Cardiac fibroblast (primary cell): ENCODE data around the gene PTPRN2.
"Not testable (repeated sequence)": the region's sequence is repeated elsewhere in the genome, so short reads cannot be mapped to it uniquely, and the experiment has no call there.

Experiments used
- DNase-seq, 2 donors: peaks; one replicate each; pipeline versions ENCODE4 v3.0.0 to v3.0.0-alpha.2; 2010; ENCODE audit warnings: low read depth in 2 of 2
- H3K4me3 ChIP-seq, 2 donors: replicated peaks in 1 of 2; 1 replicate in 1 of 2; 2 replicates in 1 of 2; pipeline ENCODE4 v1.5.1; 2011; ENCODE audit warnings: low read depth in 2 of 2, low read length in 2 of 2, mild to moderate bottlenecking in 2 of 2, moderate library complexity in 1 of 2
- TF ChIP-seq, protein P1 (sequence below): IDR thresholded peaks from one replicate; pipeline ENCODE4 v1.5.1; 2011; ENCODE audit warnings: low read depth, mild to moderate bottlenecking, low read length, inconsistent platforms

Gene PTPRN2

DNA sequence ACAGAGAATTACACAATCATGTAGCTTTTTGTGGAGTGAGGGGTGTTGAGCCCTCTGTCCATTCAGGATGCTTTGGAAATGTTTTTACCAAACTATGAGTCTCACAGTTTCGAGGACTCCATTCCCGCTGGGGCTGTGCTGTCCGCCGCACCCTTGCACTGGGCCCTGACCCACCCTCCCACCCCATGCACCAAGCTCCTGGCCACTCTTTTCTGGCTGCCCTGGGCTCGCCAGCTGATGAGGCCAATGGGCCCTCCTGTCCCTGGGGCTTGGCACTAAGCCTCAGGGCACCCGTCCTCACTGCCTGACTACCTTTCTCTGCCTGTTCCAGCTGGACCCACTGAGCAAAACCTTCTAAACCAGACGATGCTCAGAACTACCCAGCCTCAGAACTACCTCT is 332.1 kb downstream of the PTPRN2 start:
- DNase-seq: no peak
- TF ChIP-seq, protein P1, sequence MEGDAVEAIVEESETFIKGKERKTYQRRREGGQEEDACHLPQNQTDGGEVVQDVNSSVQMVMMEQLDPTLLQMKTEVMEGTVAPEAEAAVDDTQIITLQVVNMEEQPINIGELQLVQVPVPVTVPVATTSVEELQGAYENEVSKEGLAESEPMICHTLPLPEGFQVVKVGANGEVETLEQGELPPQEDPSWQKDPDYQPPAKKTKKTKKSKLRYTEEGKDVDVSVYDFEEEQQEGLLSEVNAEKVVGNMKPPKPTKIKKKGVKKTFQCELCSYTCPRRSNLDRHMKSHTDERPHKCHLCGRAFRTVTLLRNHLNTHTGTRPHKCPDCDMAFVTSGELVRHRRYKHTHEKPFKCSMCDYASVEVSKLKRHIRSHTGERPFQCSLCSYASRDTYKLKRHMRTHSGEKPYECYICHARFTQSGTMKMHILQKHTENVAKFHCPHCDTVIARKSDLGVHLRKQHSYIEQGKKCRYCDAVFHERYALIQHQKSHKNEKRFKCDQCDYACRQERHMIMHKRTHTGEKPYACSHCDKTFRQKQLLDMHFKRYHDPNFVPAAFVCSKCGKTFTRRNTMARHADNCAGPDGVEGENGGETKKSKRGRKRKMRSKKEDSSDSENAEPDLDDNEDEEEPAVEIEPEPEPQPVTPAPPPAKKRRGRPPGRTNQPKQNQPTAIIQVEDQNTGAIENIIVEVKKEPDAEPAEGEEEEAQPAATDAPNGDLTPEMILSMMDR: no peak
- H3K4me3 ChIP-seq: no peak overlapping the region

DNA sequence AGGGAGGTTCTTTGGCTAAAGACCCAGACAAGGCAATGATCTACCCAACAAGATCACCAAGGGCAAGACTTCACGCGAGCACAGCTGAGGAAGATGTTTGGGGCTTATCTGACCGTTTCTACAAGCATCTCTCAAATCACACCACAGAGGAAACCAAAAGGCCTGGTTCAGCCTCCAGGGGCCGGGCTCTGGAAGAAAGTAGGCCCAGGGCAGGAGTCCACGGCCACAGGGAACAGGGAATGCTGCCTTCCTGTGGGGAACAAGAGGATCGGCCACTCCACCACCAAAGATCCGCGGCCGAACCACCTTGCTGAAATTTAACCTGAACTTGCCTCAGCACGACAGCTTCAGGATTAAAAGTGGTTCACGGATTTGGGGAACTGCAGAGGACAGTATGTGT is 332.5 kb downstream of the PTPRN2 start:
- no peak for DNase-seq
- H3K4me3 ChIP-seq: no peak overlapping the region
- TF ChIP-seq, protein P1: no peak

DNA sequence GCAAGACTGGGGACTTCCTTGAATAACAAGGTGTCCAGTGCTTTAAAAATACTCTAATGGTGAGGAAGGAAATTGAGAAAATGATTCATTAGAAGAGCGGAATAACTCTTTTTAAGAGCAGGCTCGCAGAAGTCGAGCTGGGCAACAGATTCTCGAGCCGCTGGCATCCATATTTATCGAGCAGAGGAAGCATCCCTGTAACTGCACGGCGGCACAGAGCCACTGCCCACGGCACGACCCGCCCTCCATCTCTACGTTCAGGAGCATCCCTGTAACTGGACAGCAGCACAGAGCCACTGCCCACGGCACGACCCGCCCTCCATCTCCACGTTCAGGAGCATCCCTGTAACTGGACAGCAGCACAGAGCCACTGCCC is 334.0 kb downstream of the PTPRN2 start:
- DNase-seq, H3K4me3 ChIP-seq: not testable (repeated sequence)

DNA sequence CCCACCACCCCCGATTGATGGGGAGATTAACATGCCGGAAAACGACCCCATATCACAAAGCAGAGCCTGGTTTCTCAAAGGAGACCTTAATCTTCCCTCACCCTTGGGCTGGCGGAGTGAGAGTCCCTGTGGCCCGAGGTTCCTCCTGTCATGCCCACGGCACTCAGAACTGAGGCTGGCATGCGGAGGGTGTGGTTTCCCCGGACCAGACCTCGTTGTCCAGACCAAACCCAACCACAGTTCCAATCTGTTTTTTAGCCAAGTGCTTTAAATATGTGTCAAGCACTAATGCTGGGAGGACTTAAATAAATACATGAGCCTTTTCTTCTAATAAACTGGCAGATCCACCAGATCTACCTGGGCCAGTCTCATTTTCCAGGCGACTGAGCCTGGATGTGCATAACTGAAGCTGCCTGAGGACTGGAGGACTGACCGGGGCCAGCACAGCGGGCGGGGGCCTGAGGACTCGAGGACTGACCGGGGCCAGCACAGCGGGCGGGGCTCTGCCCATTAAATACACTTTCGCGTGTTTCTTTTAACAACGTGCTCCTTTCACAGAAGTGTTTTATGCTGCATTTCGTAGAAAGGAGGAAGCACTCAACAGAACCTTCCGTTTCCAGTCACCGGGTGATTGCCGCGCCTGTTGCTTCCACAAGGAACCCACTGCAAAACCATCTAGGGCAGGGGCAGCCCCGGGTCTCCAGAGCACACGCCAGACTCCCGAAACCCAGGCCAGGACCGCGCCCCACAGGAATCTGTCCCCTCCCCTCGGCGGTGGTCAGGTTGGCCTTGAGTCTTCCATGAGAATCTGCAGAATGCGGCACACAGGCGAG is 334.6 kb downstream of the PTPRN2 start:
- TF ChIP-seq, protein P1: no peak
- H3K4me3 ChIP-seq: no peak overlapping the region
- DNase-seq: no peak

DNA sequence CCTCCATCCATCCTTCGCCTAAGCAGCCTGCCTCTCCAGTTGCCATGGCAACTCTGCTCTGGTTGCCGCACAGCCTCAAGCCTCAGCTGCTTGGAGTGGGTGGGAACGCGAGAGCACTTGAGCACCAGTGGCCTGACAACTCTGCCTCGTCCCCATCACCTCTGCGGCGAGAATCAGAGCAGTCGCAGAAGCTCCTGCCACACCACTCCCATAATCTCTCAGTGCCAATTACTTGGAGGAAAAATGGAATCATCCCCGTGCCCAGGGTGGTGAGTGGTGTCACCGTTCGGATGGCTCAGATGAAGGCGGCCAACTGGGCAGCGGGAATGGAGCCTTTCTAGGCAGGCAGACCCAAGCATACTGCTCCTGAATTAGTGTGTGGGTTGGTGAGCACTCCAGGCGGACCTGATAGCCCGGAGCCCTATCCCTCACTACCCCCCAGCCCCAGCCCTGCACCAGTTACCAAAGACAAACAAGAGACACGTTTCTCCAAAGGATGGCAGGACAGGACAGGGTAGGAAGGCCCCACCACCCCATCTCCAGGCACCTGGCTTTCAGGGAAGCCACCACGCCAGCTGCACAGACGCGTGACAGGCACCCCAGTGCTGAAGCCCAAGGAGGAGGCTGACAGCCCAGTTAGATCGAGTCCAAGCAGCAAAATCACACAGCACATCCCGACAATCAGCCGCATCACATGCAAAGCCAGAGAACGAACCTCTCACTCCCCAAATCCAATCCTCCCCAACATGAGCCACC is 335.4 kb downstream of the PTPRN2 start:
- DNase-seq: no peak
- no peak overlapping the region for H3K4me3 ChIP-seq
- TF ChIP-seq, protein P1: no peak

DNA sequence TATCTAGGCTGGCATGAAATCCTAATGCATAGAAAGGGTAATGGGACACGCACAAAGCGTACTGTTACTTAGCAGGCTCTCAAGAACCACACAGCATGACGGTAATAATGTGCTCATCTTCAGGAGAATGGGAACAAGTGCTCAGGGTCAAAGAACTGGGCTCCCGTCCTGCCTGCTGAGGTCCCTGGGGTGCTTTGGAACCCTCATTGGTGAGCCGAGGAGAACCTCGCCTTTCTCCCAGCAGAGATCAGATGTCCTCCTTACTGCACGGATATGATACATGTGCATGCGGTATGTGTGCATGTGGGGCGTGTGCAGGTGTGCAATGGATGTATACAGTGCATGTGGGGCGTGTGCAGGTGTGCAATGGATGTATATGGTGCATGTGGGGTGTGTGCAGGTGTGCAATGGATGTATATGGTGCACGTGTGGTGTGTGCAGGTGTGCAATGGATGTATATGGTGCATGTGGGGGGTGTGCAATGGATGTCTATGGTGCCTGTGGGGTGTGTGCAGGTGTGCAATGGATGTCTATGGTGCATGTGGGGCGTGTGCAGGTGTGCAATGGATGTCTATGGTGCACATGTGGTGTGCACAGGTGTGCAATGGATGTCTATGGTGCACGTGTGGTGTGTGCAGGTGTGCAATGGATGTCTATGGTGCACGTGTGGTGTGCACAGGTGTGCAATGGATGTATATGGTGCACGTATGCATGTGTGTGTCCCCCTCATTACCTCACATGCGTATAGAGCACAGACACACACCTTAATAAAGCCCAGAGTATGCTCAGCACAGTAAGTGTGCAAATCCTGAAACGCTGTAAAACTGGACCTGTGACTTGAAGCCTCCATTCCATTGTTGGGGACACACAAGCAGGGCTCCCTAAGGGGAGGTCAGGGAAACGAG is 336.3 kb downstream of the PTPRN2 start:
- H3K4me3 ChIP-seq: no peak overlapping the region
- TF ChIP-seq, protein P1: no peak
- no peak for DNase-seq
